GM18498 (cell line): Measurements from ENCODE around the gene SMIM43.

Source experiments
- ATAC-seq: cut with Tn5 transposase; IDR thresholded peaks from one replicate; pipeline ENCODE4 v1.9.1; 2021; ENCODE audit warnings: mild to moderate bottlenecking, moderate library complexity; ENCODE audit not compliant: unreplicated experiment

SMIM43 gene

DNA sequence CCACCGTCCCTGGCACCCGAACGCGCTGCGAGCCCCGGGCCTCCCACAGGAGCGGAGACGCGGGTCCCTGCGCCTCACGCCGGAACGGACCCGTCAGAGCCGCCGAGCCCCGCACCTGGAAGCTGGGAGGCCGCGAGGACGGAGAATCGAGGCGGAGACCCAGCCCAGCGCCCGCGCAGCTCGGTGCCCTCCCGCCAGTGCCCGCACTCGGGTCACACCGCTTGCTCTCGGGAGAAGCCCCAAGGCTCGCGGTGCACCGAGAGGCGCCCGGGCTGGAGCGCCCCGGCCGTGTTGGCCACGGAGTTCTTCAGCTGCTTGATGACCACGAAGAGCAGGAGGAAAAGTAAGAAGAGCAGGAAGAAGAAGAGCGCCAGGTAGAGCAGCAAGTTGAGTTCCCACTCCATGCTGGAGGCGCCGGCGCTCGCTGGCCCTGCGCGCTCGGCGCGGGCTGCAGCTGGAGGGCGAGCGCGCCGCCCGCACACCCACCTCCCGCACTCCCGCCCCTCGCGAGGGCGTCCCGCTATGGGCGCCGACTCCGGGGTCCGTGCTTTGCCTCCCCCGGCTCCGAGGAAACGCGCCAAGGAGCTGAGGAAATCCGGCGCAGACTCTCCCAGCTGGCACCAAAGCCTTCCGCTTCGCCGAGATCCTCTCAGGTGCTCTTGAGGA lies at the start of gene SMIM43:
SMIM43 (minus strand) TSS at position 463 of the 666 bp plus-strand sequence; CDS start at position 404, 59 bp downstream.
- ATAC-seq, result no peak

DNA sequence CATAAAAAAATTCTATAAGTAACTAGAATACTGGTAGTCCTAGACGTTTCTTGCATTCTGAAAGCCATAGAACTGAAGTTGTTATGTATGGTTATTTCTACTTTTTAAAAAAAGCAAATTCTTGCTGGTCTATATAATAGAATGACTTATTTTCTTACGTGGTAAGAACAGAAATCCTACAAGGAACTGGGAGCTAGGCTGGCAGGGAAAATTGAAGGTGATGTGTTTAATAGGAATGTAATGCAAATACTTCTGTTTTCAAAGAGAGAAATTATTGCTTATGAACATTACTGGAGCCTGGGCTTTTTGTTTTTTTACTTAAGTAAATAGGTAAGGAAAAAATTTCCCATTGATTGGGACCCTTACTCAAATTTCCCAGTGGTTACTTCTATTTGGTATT lies 49.8 kb upstream of the SMIM43 start:
- ATAC-seq, result no peak

DNA sequence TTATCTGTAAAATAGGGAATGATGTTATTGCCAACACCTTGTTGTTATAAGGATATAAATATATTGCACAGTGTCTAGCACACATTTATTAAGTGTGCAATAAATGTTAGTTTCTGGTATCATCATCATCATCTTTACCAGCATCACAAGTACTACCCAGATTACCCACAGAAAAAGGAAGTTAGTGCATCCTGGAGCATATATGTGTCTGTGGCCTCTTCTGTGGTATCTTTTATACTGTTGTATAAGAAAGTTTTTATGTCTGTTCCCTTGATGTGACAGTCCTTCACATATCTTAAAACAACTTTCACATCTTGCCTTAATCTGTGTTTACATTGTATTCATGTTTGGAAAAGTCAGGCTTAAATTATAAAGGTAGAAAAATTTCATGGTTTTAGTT lies 46.2 kb upstream of the SMIM43 start:
- ATAC-seq, result no peak

DNA sequence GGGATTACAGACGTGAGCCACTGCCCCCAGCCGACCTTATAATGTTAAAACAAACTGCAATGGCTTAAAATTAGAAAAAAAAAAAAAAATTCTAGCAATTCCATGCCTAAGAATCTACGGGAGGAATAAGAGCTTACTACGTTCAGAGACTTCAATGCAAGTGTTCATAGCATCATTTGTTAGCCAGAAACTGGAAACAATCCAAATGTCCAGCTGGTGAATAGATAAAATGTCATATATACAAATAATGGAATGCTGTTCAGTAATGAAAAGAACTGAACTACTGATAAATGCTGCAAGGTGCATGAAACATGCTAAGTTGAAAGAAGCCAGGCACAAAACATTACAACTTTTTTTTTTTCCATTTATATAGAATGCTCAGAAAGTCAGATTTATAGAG lies 41.4 kb upstream of the SMIM43 start:
- no peak for ATAC-seq

DNA sequence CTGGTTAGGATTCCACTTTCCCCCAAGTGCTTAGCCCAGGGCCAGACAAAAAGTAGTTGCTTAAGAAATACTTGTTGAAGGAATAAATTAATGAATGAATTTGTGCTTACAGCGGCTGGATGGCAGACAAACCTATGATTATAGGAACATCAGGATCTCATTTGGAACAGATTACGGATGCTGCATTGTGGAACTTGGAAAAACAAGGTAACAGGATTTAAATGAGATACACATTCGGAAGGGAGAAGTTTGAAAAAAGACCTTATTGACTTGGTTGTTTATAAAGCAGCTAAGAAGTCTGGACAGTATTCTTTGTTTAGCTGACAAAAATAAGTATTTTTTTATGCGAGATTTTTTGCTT lies 36.7 kb upstream of the SMIM43 start:
- ATAC-seq, result no peak

DNA sequence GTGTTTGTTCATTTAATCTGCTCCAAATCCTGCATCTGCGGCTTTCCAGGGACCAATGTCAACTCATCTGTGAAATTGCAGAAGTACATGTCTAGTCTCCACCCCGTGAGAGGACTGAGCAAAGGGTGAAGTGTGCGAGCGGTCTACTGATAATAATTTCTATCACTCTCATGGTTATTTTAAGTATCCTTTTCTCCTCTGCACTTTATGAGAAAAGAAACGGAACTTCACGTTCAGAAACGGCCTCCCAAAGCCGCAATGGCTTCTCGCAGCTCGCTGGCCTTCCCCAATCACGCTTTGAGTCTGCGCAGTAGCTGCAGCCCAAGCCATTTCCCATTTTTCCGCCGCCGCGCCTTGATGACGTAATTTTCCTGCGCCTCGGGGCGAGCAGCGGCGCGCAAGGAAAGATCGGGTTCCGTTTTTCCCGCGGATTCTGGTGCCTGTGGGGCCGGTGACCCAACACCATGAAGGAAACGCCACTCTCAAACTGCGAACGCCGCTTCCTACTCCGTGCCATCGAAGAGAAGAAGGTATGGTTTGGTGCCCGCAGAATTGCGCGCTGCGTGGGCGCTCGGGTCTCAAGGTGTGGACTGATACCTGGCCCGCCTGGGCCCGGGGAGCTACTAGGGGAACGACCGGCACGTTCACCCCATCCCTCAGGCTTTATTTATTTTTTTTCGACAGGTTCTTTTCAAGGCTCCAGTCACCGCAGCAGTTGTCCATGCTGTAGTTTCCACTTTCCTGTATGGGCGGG lies 36.2 kb upstream of the SMIM43 start, which contains the start of gene EXOSC9:
EXOSC9 (plus strand) TSS at position 363 of the 754 bp plus-strand sequence; CDS start at position 465, 102 bp downstream.
- ATAC-seq, result peak; percentile 78

DNA sequence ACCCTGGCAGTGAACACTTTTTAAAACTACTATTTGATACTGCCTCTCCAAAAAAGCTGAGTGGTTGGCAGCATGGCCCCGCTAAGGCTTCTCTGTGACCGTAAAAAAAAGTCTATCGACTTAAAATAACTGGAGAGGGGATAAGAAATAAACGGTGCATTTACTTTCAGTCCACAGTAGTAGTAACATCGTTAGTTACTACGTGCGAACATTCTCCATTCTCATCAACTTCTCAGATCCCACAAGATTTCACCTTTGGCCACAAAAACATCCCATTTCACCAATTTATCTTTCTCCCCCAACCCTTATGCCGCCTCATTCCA lies 35.6 kb upstream of the SMIM43 start:
- ATAC-seq, result peak; percentile 43

DNA sequence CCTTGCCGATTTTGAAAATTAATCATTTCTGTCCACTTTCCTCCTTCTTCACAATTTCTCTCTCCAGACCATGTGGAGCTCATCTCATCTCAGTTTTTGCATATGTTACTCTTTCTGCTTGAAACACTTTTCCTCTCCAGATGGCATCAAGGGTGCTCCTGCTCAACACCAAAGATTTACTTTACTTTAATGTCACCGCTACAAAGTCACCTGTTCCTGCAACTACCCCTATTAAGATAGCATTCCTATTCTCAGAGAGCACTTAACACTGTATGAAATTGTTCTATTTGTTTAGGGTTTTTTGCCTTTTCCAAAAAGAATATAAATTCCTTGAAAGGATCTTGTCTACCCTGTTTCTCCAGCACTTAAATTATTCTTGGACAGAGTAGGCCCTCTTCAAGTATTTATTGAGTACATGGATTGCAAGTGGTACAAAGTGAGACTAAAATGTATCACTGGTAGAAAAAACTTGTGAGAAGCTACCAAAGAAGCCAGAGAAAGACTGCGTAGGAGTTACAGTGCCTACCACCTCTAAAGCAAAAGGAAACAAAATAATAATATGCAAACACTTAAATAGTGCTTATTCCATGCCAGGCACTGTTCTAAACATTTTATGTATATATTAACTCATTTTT lies 35.0 kb upstream of the SMIM43 start:
- ATAC-seq, result no peak

DNA sequence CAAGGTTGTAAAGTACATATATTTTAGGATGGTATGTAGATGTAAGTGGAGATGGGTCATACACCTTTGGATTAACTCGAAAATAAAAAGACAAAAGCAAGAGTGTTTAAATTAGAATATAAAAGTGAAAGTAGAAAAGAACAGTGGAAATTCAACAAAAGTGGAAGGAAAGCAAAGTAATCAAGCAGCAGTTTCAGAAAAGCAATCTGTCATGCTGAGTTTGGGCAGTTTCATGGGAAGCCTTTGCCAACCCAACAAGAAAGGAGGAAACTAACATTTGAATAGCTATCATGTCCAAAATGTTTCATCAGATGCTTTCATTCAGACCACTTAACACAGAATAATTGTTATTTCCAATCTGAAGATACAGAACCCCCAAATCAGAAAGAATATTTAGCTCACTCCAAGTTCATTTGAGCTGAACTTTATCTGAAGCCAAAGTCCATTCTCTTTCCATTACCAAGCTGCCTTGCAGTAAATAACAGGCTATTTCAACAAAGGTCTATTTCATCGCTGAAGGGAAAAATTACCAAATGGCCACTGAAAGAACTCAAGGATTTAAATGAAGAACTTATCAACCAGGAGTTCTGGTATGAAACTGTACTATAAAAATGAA lies 34.4 kb upstream of the SMIM43 start:
- ATAC-seq, result no peak

DNA sequence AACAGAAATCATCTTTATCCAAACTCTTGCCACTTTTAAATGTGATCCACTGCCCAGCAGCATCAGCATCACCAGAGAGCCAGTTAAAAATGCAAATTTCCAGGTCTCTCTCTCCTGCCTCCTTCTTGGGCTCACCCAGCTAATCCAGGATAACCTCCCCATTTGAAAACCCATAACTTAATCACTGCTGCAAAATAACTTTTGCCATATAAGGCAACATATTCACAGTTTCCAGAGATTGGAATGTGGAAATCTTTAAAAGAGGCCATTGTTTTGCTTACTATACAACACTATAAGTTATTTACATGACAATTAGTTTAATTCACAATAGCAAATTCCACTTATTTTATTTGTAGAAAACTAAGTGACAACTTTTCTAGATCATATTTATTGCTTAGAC lies 31.3 kb upstream of the SMIM43 start:
- no peak for ATAC-seq

DNA sequence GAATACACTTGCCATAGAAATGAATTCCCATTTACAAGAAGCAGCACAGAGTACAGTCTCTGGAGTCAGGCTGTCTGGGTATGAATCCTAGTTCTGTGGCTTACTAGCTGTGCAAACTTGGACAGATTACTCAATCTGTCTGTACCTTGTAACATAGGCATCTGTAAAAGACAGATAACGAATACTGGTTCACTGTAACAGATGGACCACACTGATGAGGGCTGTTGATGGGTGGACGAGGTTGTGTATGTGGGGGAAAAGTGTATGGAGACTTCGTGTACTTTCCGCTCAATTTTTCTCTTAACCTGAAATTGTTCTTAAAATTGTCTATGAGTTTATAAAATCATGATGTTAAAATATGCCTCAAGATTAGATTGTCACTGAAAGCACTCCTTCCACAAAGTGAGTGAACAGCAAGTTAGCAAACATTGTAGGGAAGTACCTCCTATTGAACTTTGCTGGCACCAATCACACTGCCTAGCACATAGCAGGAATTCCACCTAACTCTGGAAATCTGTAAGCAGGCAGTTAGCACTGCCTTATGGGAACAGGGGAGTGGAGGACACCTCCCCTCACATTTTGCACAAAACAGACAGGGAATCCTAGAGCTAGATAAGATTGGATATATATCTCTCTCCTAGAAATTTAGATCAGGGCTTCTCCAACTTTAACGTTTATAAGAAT lies 29.7 kb upstream of the SMIM43 start:
- no peak for ATAC-seq

DNA sequence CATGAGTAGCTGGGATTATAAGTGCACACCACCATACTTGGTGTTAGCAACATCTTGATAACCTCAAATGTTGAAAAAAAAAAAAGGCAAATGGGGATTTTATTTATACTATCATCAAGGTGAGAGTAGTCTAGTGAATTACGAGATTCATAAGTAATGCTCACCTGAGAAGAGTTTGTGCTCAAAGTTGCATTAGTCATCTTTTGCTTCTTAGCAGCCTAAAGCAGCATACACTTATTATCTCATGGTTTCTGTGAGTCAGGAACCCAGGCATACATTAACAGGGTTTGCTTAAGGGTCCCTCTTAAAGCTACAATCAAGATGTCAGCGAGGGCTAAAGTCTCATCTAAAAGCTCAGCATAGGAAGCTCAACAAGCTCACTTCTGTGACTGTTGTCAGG lies 28.0 kb upstream of the SMIM43 start:
- ATAC-seq, result no peak

DNA sequence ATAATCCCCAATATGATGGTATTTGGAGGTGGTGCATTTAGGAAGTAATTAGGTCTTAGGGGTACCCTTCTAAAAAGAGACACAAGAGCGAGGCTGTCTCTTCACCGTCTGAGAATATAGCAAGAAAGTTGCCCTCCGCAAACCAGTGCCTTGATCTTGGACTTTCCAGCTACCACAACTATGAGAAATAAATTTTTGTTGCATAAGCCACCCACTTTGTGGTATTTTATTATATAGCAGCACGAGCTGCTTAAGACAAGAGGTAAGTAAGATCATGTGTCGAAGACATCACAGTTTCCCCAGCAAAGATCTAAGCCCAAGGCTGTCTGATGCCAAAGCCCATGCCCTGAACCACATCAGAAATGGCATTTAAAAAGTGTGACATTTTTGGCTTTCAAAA lies 26.5 kb upstream of the SMIM43 start:
- ATAC-seq, result no peak

DNA sequence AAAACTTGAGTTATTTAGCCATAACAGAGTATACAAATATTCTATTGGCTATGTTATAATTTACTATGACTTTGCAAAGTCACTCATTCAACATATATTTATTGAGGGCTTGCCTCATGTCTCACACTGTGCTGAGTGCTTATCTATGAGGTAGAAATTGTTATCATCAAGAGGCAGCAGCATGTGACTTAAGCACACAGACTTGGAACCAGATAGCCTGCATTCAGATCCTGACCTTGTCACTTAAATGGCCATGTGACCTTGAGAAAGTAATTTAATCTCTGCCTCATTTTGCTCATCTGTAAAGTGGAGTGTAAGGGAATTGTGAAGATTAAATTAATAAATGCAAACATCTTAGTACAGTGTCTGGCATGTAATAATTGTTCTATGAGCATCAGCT lies 26.0 kb upstream of the SMIM43 start:
- no peak for ATAC-seq

DNA sequence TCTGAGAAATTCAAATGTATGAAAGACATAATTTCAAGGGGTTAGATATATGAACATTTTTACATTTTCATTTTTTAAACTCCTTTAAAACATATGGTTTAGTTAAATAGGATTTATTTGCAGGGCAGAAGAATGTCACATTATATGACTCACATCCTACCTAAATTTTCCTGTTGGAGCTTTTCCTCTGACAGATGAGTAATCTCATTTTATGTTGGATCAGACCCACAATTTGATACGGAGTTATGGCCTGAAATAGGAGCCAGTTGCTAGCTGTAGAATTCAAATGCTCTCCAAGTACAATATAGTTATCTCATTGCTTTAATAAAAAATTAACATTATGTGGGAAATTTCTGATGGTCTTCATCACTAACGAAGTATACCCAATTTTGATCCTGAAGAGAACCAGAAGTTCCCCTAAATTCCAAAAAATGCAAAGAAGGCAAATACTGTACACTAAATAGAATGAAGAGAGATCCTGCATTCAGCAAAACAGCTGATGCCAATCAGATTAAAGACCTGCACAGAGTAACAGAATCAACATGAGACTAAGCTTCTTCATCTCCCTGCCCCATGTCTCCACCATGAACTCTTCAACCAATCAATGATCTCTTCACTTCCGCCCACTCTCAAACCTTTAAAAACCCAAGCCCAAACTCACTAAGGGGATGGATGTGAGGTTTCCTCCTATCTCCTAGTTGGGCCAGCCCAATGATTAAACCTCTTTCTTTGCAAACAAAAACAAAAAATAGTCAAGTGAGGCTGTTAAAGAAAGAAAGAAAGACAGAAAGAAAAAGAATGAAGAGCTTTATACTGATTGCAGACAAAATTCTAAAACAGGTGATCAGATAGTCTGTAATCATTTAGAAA lies 25.2 kb upstream of the SMIM43 start:
- ATAC-seq, result no peak

DNA sequence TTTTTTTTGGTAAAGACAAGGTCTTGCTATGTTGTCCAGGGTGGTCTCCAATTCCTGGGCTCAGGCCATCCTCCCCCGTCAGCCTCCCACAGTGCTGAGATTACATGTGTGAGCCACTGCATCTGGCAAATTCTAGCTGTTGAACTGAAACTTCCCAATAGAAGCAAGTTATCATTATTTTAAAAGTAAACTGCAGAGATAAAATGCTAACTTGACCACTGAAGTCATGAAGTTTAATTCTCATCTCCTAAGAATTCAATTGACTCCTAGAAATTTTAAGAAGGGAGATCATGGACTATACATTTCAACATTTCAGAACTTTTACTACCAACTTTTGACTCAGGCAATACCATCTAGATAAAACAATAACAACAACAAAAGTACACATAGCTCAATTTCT lies 24.5 kb upstream of the SMIM43 start:
- ATAC-seq, result no peak

DNA sequence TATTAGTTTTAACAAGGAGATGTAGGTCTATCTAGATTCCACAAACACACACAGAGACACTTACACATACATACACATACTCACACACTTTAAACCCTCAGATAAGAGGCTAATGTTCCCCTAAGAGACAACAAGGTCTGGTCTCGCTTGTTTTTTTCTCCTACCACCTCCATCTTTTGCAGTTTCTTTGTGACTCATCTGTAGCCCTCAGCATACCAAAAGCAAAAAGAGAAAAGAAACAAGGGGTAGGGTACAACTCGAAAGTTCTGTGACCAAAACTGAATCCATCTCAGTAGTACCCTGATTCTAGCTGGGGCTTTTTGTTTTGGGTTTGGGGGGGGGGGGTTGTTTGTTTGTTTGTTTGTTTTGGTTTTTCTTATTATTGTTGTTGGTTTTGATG lies 23.9 kb upstream of the SMIM43 start:
- ATAC-seq, result peak; percentile 92

DNA sequence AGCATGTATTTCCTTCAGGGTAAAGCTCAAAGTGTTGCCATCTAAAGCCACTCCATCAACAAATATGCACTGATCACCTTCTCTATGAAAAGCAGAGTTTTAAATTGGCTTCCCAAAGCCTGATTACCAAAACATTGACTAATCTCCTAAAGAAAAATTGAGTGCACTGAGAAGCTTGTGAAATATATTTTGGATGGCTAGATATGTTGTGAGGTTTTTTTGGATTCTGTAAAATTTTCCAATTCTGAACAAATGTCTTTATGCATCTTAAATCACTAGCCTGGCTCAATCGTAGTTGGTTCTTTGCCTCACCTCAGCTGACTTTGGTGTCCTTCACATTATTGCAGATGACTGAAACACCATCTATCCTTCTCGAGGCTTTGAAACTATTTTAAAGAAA lies 21.3 kb upstream of the SMIM43 start:
- ATAC-seq, result no peak

DNA sequence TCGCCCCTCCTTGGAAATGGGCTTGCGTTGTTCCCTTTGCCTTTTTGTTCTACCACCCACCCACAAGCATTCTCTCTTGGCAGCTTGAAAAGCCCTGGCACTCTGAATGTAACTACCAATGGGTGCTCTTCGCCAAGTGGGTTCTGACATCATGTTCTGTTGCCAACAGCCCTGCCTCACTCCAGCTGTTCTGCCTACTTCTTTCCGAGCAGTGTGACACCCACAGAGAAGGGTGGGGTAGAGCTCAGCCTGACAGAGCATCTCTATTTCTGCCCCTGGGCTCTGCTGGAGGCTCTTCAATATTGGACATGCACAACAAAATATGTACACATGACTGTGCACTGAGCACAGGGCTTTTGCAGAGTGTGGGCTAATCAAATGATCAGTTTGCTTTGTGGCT lies 20.5 kb upstream of the SMIM43 start:
- no peak for ATAC-seq

DNA sequence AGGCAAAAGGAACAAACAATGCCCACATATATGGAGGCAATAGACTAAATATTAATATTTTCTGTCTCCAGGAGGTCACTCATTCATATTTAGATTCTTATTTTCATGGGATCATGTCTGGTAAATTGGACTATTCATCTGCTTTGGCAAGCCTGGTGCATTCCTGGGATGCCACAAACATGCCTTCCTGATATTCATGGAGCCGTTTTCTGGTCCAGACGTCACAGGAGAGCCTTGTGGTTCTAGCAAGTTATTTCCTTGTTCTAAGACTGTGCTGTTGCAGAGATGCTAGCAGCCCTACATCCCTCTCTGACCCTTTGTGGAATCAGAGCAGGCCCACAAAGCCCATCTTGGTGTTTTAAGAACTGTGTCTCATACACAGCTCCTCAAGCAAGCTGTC lies 20.0 kb upstream of the SMIM43 start:
- no peak for ATAC-seq
